Esophagus (tissue), 2 donors: Measurements from ENCODE around the gene AUTS2. TPM values are rescaled to one million over a fixed set of nuclear protein-coding genes. Genes with fewer than 3 reads are reported as not detected.

Source experiments
- H3K27ac ChIP-seq, 2 donors: one replicate each; pipeline ENCODE4 v1.5.1; 2013; ENCODE audit warnings: low read depth in 2 of 2, mild to moderate bottlenecking in 2 of 2, inconsistent platforms in 1 of 2, low read length in 1 of 2, moderate library complexity in 1 of 2
- H3K27me3 ChIP-seq, 2 donors: one replicate each; pipeline ENCODE4 v1.6.1; 2013; ENCODE audit warnings: low read length in 2 of 2, control low read depth in 1 of 2, mild to moderate bottlenecking in 1 of 2; ENCODE audit not compliant: insufficient read depth in 2 of 2, control insufficient read depth in 1 of 2
- H3K36me3 ChIP-seq, 2 donors: one replicate each; pipeline ENCODE4 v1.6.1; 2013; ENCODE audit warnings: low read length in 1 of 2; ENCODE audit not compliant: control insufficient read depth in 2 of 2, insufficient read depth in 2 of 2
- H3K4me1 ChIP-seq, 2 donors: one replicate each; pipeline ENCODE4 v1.6.1; 2013; ENCODE audit warnings: low read length in 1 of 2; ENCODE audit not compliant: control insufficient read depth in 2 of 2, insufficient read depth in 2 of 2
- H3K4me3 ChIP-seq, 2 donors: one replicate each; pipeline ENCODE4 v1.5.1; 2013; ENCODE audit warnings: low read length in 2 of 2, mild to moderate bottlenecking in 2 of 2, low read depth in 1 of 2, moderate library complexity in 1 of 2
- H3K9me3 ChIP-seq, 2 donors: one replicate each; pipeline ENCODE4 v1.6.1; 2013; ENCODE audit warnings: mild to moderate bottlenecking in 2 of 2, low read depth in 1 of 2, low read length in 1 of 2, moderate library complexity in 1 of 2; ENCODE audit not compliant: control insufficient read depth in 2 of 2, insufficient read depth in 1 of 2
- WGBS, 2 donors: extraction: QIAGEN DNeasy Blood & Tissue Kit; methylation state at CpG; one replicate each; pipeline ENCODE4 v1.1.7; 2013; 5-methylcytosine and 5-hydroxymethylcytosine counted together
- polyA plus RNA-seq, 2 donors: library from polyadenylated mRNA; stranded (reverse); fragments of 200-250 nt; gene quantifications; one replicate each; pipeline ENCODE4 v1.2.3, GENCODE V29; 2013
- donor health status: healthy with polysubstance abuse.
- donor health status: Bipolar disorder and iron deficiency.

The AUTS2 gene
- polyA plus RNA-seq, 2 donors: 8.3 to 15.6 TPM

- Histone ChIP-seq H3K9me3 (no peaks in the 10 kb centered on the region), H3K27me3 (no peaks in the 10 kb centered on the region), H3K27ac (no peak overlapping the region), H3K4me3 (no peak overlapping the region), H3K36me3 (no peaks in the 10 kb centered on the region), H3K4me1 (no peaks in the 10 kb centered on the region)
- 89 to 96% methylated on average over 4 of the region's 4 CpGs for WGBS, 2 donors
These were observed 590.8 kb downstream of the AUTS2 start for GRCh38 chr7:70188901-70189650.

DNA sequence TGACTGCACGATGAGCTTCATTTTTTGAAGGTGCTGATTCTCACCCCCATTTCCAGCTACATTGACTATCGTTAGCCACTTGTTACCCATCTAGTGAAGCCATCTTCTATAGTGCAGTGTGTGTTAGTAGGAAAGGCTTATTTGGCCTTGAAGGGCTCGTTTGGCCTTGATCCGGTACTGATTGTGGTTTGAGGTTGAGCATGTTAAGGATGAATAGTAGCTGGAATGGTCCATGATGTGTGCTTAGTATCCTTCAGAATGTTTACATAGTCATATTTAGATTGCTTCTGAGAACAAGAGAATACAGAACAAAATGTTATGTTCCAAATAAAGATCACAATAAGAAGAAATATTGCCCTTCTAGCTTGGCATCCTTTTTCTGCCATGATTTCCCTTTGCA is 591.5 kb downstream of the AUTS2 start:
- 78 to 81% methylated on average over 4 of the region's 4 CpGs for WGBS, 2 donors
- H3K9me3 ChIP-seq: no peaks in the 10 kb centered on the region
- H3K36me3 ChIP-seq: no peaks in the 10 kb centered on the region
- no peaks in the 10 kb centered on the region for H3K27me3 ChIP-seq
- no peak overlapping the region for H3K4me3 ChIP-seq
- no peak overlapping the region for H3K27ac ChIP-seq
- no peaks in the 10 kb centered on the region for H3K4me1 ChIP-seq

DNA sequence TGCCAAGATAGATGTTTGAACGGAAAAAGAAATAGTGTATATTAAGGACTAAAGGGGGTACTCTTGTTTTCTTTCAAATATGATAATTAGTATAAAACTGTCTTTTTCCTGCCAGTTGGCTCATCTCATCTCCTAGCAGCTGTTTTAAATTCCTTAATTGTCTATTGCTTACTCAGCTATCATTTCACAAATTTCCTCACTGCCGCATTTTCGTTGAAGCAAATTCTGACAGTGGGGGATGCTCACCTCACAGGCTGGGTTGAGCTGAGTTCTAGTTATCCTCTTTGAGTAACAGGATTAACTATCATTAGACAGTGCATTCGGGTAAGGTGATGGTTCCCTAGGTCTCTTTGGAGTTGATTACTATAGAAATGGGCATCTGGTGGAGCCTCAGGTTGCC is 592.0 kb downstream of the AUTS2 start:
- Histone ChIP-seq H3K27ac (no peak overlapping the region), H3K27me3 (no peaks in the 10 kb centered on the region), H3K36me3 (no peaks in the 10 kb centered on the region), H3K4me3 (no peak overlapping the region), H3K9me3 (no peaks in the 10 kb centered on the region), H3K4me1 (no peaks in the 10 kb centered on the region)
- WGBS, 2 donors: 78 to 79% methylated on average over 4 of the region's 4 CpGs

GRCh38 chr7:70193514-70193913 is 595.2 kb downstream of the AUTS2 start:
- H3K4me1 ChIP-seq: no peaks in the 10 kb centered on the region
- WGBS, 2 donors: 51 to 59% methylated on average over 4 of the region's 4 CpGs
- no peak overlapping the region for H3K4me3 ChIP-seq
- no peak overlapping the region for H3K27ac ChIP-seq
- no peaks in the 10 kb centered on the region for H3K36me3 ChIP-seq
- no peaks in the 10 kb centered on the region for H3K9me3 ChIP-seq
- H3K27me3 ChIP-seq: no peaks in the 10 kb centered on the region

DNA sequence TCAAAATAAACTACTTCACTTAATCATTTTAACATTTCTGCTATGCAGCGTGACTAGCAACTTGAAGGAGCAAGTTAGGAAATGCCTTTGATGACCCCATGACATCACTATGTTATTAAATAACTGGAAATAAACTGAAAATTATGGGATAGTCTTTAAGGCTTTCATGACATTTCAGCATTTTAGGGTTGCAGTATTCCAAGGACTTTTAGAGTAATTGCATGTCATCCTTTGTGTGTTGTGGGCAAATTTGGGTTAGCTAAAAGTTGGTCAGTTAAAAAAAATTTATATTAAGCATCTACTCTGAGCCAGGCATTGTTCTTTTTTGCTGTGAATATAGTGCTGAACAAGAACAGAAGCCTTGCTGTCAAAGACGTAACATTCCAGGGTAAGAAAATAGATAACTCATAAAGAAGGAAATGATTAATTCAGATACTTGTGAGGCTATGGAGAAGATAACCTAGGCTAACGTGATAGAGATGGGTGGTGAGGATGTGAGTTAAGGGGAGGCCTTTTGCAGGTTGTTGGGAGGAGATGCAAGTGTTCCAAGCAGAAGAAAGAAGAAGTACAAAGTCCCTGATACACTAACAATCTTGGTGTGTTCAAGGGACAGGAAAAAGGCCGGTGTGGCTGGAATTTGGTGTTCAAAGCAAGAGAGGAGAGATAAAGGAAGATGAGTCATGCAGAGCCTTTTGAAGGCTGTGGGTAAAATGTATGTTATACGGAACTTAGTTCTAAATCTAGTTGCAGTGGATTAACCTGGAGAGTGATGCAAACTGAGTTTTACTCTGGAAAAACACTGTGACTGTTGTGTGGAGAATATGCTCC is 610.2 kb downstream of the AUTS2 start:
- Histone ChIP-seq H3K27ac (no peak overlapping the region), H3K4me3 (no peak overlapping the region)
- WGBS, 2 donors: 41 to 51% methylated on average over 5 of the region's 5 CpGs

GRCh38 chr7:70210200-70210935 is 612.1 kb downstream of the AUTS2 start:
- no peak overlapping the region for H3K27ac ChIP-seq
- WGBS, 2 donors: 88 to 91% methylated on average over 5 of the region's 5 CpGs
- no peaks in the 10 kb centered on the region for H3K9me3 ChIP-seq

More for the DNA sequence above, 610.2 kb downstream of the AUTS2 start:
- H3K9me3 ChIP-seq: no peaks in the 10 kb centered on the region
- H3K4me1 ChIP-seq: no peaks in the 10 kb centered on the region
- no peaks in the 10 kb centered on the region for H3K27me3 ChIP-seq
- no peaks in the 10 kb centered on the region for H3K36me3 ChIP-seq

GRCh38 chr7:70210936-70211310 is 612.6 kb downstream of the AUTS2 start:
- H3K4me3 ChIP-seq: no peak overlapping the region
- WGBS, 2 donors: 97% methylated on average over 6 of the region's 6 CpGs

More at GRCh38 chr7:70210200-70210935, 612.1 kb downstream of the AUTS2 start:
- Histone ChIP-seq H3K36me3 (no peaks in the 10 kb centered on the region), H3K4me3 (no peak overlapping the region), H3K4me1 (no peaks in the 10 kb centered on the region), H3K27me3 (no peaks in the 10 kb centered on the region)

GRCh38 chr7:70212281-70212680 is 614.0 kb downstream of the AUTS2 start:
- Histone ChIP-seq H3K4me1 (no peaks in the 10 kb centered on the region), H3K9me3 (no peaks in the 10 kb centered on the region), H3K36me3 (no peaks in the 10 kb centered on the region), H3K27me3 (no peaks in the 10 kb centered on the region), H3K4me3 (no peak overlapping the region), H3K27ac (no peak overlapping the region)
- WGBS, 2 donors: 86 to 90% methylated on average over 6 of the region's 6 CpGs

More at GRCh38 chr7:70210936-70211310, 612.6 kb downstream of the AUTS2 start:
- H3K9me3 ChIP-seq: no peaks in the 10 kb centered on the region
- no peaks in the 10 kb centered on the region for H3K27me3 ChIP-seq
- no peak overlapping the region for H3K27ac ChIP-seq
- H3K4me1 ChIP-seq: no peaks in the 10 kb centered on the region
- no peaks in the 10 kb centered on the region for H3K36me3 ChIP-seq

- Histone ChIP-seq H3K4me1 (no peaks in the 10 kb centered on the region), H3K9me3 (no peaks in the 10 kb centered on the region), H3K36me3 (no peaks in the 10 kb centered on the region), H3K27me3 (no peaks in the 10 kb centered on the region), H3K27ac (no peak overlapping the region), H3K4me3 (no peak overlapping the region)
These were observed 615.8 kb downstream of the AUTS2 start for GRCh38 chr7:70214071-70214470.
